SK-N-SH (cell line): Measurements from ENCODE around the gene NRBF2. TPM values are rescaled to one million over a fixed set of nuclear protein-coding genes. Genes with fewer than 3 reads are reported as not detected.
"Not testable (repeated sequence)": the region's sequence is repeated elsewhere in the genome, so short reads cannot be mapped to it uniquely, and the experiment has no call there.

Experiments used
- CTCF ChIA-PET: fragments of 300-600, 350-600 bp; formaldehyde crosslinking; extraction: SDS; loops from one replicate; lab custom pipeline; 2021; lab: Yijun Ruan, JAX
- POLR2A ChIA-PET: fragments of 350-600 bp; sonication (Branson Sonifier 250); formaldehyde crosslinking; extraction: SDS; loops from one replicate; lab custom pipeline; 2020; ENCODE audit warnings: antibody characterized with exemption, inconsistent platforms; lab: Yijun Ruan, JAX
- DNase-seq: peaks from one replicate; pipeline ENCODE4 v3.0.0; 2012
- H2AFZ ChIP-seq: fragments of 200-600 bp; sonication (generic); 2 replicates; pipeline ENCODE4 v1.8.1; 2016; ENCODE audit warnings: antibody characterized with exemption, mild to moderate bottlenecking, low read depth
- H3F3A ChIP-seq: fragments of 200-600 bp; sonication (generic); replicated peaks from 2 replicates; pipeline ENCODE3; 2016; ENCODE audit warnings: antibody characterized with exemption, mild to moderate bottlenecking; ENCODE audit not compliant: insufficient read depth
- H3K27ac ChIP-seq, 2 experiments: fragments of 200-500 bp in 1 of 2; fragments of 200-600 bp in 1 of 2; sonication (Bioruptor generic) in 1 of 2; sonication (generic), shearing (Covaris generic) in 1 of 2; 2 replicates each; pipeline versions ENCODE4 v1.5.1 to v1.6.1; 2014 to 2016; ENCODE audit warnings: low read depth in 2 of 2, inconsistent platforms in 1 of 2, low read length in 1 of 2, mild to moderate bottlenecking in 1 of 2, mixed read lengths in 1 of 2
- H3K27me3 ChIP-seq: fragments of 200-600 bp; sonication (generic), shearing (Covaris generic); 2 replicates; pipeline ENCODE4 v1.6.1; 2016; ENCODE audit warnings: mixed run types; ENCODE audit not compliant: insufficient read depth
- H3K36me3 ChIP-seq, 2 experiments: fragments of 200-500 bp in 1 of 2; fragments of 200-600 bp in 1 of 2; sonication (Bioruptor generic) in 1 of 2; sonication (generic) in 1 of 2; replicated peaks in 1 of 2; 2 replicates each; pipeline versions ENCODE3 to v1.5.1; 2014 to 2016; ENCODE audit warnings: low read length in 1 of 2, mild to moderate bottlenecking in 1 of 2; ENCODE audit not compliant: insufficient read depth in 2 of 2, control insufficient read depth in 1 of 2
- H3K4me1 ChIP-seq, 2 experiments: fragments of 200-500 bp in 1 of 2; fragments of 200-600 bp in 1 of 2; sonication (Bioruptor generic) in 1 of 2; sonication (generic), shearing (Covaris generic) in 1 of 2; 2 replicates each; pipeline versions ENCODE4 v1.5.1 to v1.6.1; 2014 to 2016; ENCODE audit warnings: low read depth in 1 of 2, low read length in 1 of 2, mixed run types in 1 of 2; ENCODE audit not compliant: insufficient read depth in 2 of 2, control insufficient read depth in 1 of 2
- H3K4me2 ChIP-seq: fragments of 200-600 bp; sonication (generic), shearing (Covaris generic); 2 replicates; pipeline ENCODE4 v1.6.1; 2017; ENCODE audit warnings: mixed run types
- H3K4me3 ChIP-seq, 2 experiments: fragments of 200-500 bp in 1 of 2; fragments of 200-600 bp in 1 of 2; sonication (Bioruptor generic) in 1 of 2; sonication (generic), shearing (Covaris generic) in 1 of 2; 2 replicates each; pipeline versions ENCODE4 v1.5.1 to v1.8.1; 2014 to 2016; ENCODE audit warnings: low read depth in 2 of 2, inconsistent platforms in 1 of 2, low read length in 1 of 2, mild to moderate bottlenecking in 1 of 2, mixed read lengths in 1 of 2, moderate library complexity in 1 of 2
- H3K79me2 ChIP-seq: fragments of 200-600 bp; sonication (generic); 2 replicates; pipeline ENCODE4 v1.8.1; 2017; ENCODE audit warnings: mild to moderate bottlenecking; ENCODE audit not compliant: insufficient read depth
- H3K9ac ChIP-seq: fragments of 200-600 bp; sonication (generic); 2 replicates; pipeline ENCODE4 v1.6.1; 2017; ENCODE audit warnings: mixed run types
- H3K9me2 ChIP-seq: fragments of 200-600 bp; sonication (generic); 2 replicates; pipeline ENCODE4 v1.6.1; 2017; ENCODE audit warnings: mixed run types
- H3K9me3 ChIP-seq: fragments of 200-600 bp; sonication (generic); 2 replicates; pipeline ENCODE4 v1.6.1; 2017; ENCODE audit warnings: mixed run types, mild to moderate bottlenecking, moderate library complexity
- H4K20me1 ChIP-seq: fragments of 200-600 bp; sonication (generic); 2 replicates; pipeline ENCODE4 v1.6.1; 2017; ENCODE audit warnings: mild to moderate bottlenecking, mixed run types; ENCODE audit not compliant: insufficient read depth
- CTCF ChIP-seq: fragments of 200-600 bp; sonication (generic); IDR thresholded peaks from 2 replicates; pipeline ENCODE4 v1.6.1; 2017; ENCODE audit warnings: antibody characterized with exemption, mild to moderate bottlenecking, moderate library complexity
- ELF1 ChIP-seq: IDR thresholded peaks from 2 replicates; pipeline ENCODE4 v1.4.0; 2012
- EP300 ChIP-seq, 2 experiments: IDR thresholded peaks; 2 replicates each; pipeline versions ENCODE4 v1.4.0 to v1.6.1; 2012; ENCODE audit warnings: borderline replicate concordance in 1 of 2, low read depth in 1 of 2, low read length in 1 of 2
- FOXJ3 ChIP-seq: sonication (generic); formaldehyde crosslinking; IDR thresholded peaks from 2 replicates; pipeline ENCODE4 v1.5.1; 2020; ENCODE audit warnings: mild to moderate bottlenecking, missing genetic modification reagents
- GATA2 ChIP-seq: sonication (generic); formaldehyde crosslinking; IDR thresholded peaks from 2 replicates; pipeline ENCODE4 v1.5.0; 2020; ENCODE audit warnings: mild to moderate bottlenecking, missing genetic modification reagents
- IRF3 ChIP-seq: fragments of 150-350 bp; IDR thresholded peaks from 2 replicates; pipeline ENCODE4 v1.6.1; 2016; ENCODE audit warnings: mild to moderate bottlenecking, low read depth, low read length
- MXI1 ChIP-seq: IDR thresholded peaks from 2 replicates; pipeline ENCODE4 v1.6.1; 2012; ENCODE audit warnings: mild to moderate bottlenecking, low read depth, low read length, improper control_type of control experiment
- NFIC ChIP-seq: IDR thresholded peaks from 2 replicates; pipeline ENCODE4 v1.4.0; 2012; ENCODE audit warnings: borderline replicate concordance
- NRF1 ChIP-seq: IDR thresholded peaks from 2 replicates; pipeline ENCODE4 v1.6.1; 2012; ENCODE audit warnings: low read depth, mild to moderate bottlenecking, low read length
- PBX3 ChIP-seq: IDR thresholded peaks from 2 replicates; pipeline ENCODE4; 2012
- RAD21 ChIP-seq: IDR thresholded peaks from 2 replicates; pipeline ENCODE4 v1.6.1; 2012; ENCODE audit warnings: mild to moderate bottlenecking, low read length
- RCOR1 ChIP-seq: fragments of 150-350 bp; IDR thresholded peaks from 2 replicates; pipeline ENCODE4 v1.6.1; 2017; ENCODE audit warnings: antibody characterized with exemption, low read length
- REST ChIP-seq: IDR thresholded peaks from 2 replicates; pipeline ENCODE4 v1.6.1; 2012; ENCODE audit warnings: mild to moderate bottlenecking, low read depth, low read length, moderate library complexity
- RFX5 ChIP-seq: IDR thresholded peaks from 2 replicates; pipeline ENCODE4 v1.6.1; 2012; ENCODE audit warnings: mild to moderate bottlenecking, improper control_type of control experiment, low read length
- RXRA ChIP-seq: IDR thresholded peaks from 2 replicates; pipeline ENCODE4 v1.4.0; 2012; ENCODE audit warnings: low read depth, mild to moderate bottlenecking, borderline replicate concordance
- SMC3 ChIP-seq: IDR thresholded peaks from 2 replicates; pipeline ENCODE4 v1.6.1; 2012; ENCODE audit warnings: low read depth, low read length, improper control_type of control experiment
- USF1 ChIP-seq: IDR thresholded peaks from 2 replicates; pipeline ENCODE4 v1.4.0; 2012; ENCODE audit warnings: low read depth, borderline replicate concordance
- ZBTB33 ChIP-seq: IDR thresholded peaks from 2 replicates; pipeline ENCODE4 v1.4.0; 2012; ENCODE audit warnings: low read depth, borderline replicate concordance
- WGBS: methylation state at CpG from one replicate; pipeline ENCODE4 v1.1.6; 2017; ENCODE audit warnings: low lambda C conversion rate; 5-methylcytosine and 5-hydroxymethylcytosine counted together
- polyA plus RNA-seq, 3 experiments: library from polyadenylated mRNA; depleted of rRNA; stranded (reverse); fragments of >200 nt; gene quantifications; 2 replicates each; pipeline ENCODE4 v1.2.3, GENCODE V29; 2012

The NRBF2 gene
- polyA plus RNA-seq, 1 of the 3 experiments (the other 2 are of a cell fraction): 8.9 TPM

GRCh38 chr10:63099734-63100133, 33.4 kb upstream of the NRBF2 start:
- Histone ChIP-seq H2AFZ (no peak overlapping the region), H3K4me2 (no peak overlapping the region), H3K27me3 (no peaks in the 10 kb centered on the region), H3K27ac (no peak overlapping the region), H3K9ac (no peak overlapping the region), H3K9me3 (no peaks in the 10 kb centered on the region), H3F3A (no peaks in the 10 kb centered on the region), H3K36me3 (no peaks in the 10 kb centered on the region), H3K79me2 (no peaks in the 10 kb centered on the region), H4K20me1 (no peaks in the 10 kb centered on the region), H3K4me1 (no peaks in the 10 kb centered on the region), H3K4me3 (no peak overlapping the region), H3K9me2 (no peaks in the 10 kb centered on the region)
- CTCF ChIA-PET: interaction anchor here (0.8 kb wide), 1 partner anchor 16 kb away, joined by 3 read pairs; no protein-coding TSS in a partner anchor
- TF ChIP-seq EP300 (IDR thresholded peaks at IDR 0.05; ENCODE audit: borderline replicate concordance in 1 of 2, low read depth in 1 of 2, low read length in 1 of 2) (no peak), CTCF (no peak), NFIC (no peak), FOXJ3 (CRISPR knock-in tag) (no peak), MXI1 (no peak), RAD21 (no peak), GATA2 (CRISPR knock-in tag) (no peak), REST (no peak), NRF1 (no peak), RFX5 (no peak), IRF3 (no peak), SMC3 (no peak), RXRA (no peak), ZBTB33 (no peak), RCOR1 (no peak), ELF1 (no peak), USF1 (no peak), PBX3 (no peak)
- DNase-seq: no peak
- POLR2A ChIA-PET: no interaction called here

GRCh38 chr10:63101091-63101490, 32.0 kb upstream of the NRBF2 start:
- H4K20me1 ChIP-seq, H3F3A ChIP-seq, H3K27me3 ChIP-seq, POLR2A ChIA-PET, H3K9ac ChIP-seq, H3K79me2 ChIP-seq, H3K36me3 ChIP-seq, H3K4me2 ChIP-seq, H3K4me3 ChIP-seq, H3K9me3 ChIP-seq, H2AFZ ChIP-seq, H3K27ac ChIP-seq, H3K9me2 ChIP-seq, DNase-seq, H3K4me1 ChIP-seq: not testable (repeated sequence)
- CTCF ChIA-PET: interaction anchor here (1.5 kb wide), 1 partner anchor 491 kb away, joined by 4 read pairs; no protein-coding TSS in a partner anchor
- 75% methylated on average over 10 of the region's 10 CpGs for WGBS
